GM18508 (cell line): ENCODE measurements around the gene SPTSSB.

ENCODE experiments used
- ATAC-seq: cut with Tn5 transposase; IDR thresholded peaks from one replicate; pipeline ENCODE4 v1.9.1; 2021; ENCODE audit warnings: moderate number of reproducible peaks; ENCODE audit not compliant: insufficient read depth, unreplicated experiment

SPTSSB gene

DNA sequence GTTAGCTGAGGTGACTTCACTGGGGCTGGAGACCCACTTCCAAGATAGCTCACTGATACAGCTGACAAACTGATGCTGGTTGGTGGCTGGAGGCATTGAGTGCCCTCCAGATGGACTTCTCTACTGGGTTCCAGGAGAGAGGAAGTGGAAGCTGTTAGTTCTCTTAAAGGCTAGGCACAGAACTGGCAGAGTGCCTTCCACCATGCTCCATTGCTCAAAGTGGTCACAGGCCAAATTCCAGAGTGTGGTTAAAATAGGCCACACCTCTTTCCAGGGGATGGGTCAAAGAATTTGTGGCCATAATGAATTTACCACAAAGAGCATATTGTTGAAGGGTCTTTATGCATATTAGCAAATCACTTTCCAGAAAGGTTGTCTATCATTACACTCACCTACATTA is 76.0 kb downstream of the SPTSSB start:
- no peak for ATAC-seq
